Measurements from ENCODE around the gene DDHD1.

DNA sequence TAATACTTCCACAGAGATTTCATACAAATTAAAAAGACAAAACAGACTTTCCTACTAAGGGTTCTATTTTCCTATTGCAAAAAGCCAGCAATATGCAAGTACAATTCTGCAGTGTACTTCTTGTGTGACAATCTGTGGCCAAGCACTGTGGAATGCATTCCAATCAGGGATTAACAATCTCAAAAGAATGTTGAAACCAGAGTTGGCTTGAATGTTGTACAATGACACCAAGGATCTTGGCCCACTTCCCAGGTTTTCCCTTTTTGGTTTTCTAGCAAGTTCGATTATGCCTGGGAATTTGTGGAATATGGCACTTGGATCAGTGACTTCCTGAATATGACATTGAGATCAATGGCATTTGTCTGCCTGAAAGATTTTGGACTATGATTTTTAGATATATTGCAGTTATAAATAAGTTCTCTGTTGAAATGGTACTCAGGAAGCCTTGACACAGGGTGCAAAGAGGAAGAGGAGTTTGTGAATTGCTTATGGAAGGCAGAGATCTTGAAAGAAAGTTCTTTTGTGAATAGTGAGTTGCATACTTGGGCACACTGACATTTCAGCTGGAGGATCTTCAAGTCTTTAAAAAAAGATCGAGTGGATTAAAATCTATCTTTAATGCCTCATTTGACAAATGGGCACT lies 120.8 kb downstream of the DDHD1 start:
- no peak for TF ChIP-seq EZH2 (IDR thresholded peaks at IDR 0.05; ENCODE audit: insufficient read depth, poor library complexity, severe bottlenecking)
- no peak for TF ChIP-seq EZH2phosphoT487 (IDR thresholded peaks at IDR 0.05; ENCODE audit: insufficient read depth, low read depth)

All from GM23248 (cell line).